SW 1271 (cell line): Measurements from ENCODE around the gene PDIA4.
A peak's percentile ranks its signal among the peaks of the same experiment; 100 is the strongest.
"Not testable (repeated sequence)": the region's sequence is repeated elsewhere in the genome, so short reads cannot be mapped to it uniquely, and the experiment has no call there.

Experiments
- DNase-seq, 2 experiments: peaks; one replicate each; lab custom pipeline; 2025; lab: John Stamatoyannopoulos, UW

The PDIA4 gene

GRCh38 chr7:149036676-149037075, 8.4 kb upstream of the PDIA4 start:
- DNase-seq: no peak

GRCh38 chr7:149031353-149031910, 3.1 kb upstream of the PDIA4 start:
- DNase-seq: no peak

- not testable (repeated sequence) for DNase-seq
Measured at GRCh38 chr7:149030439-149030838, 2.1 kb upstream of the PDIA4 start.

- DNase-seq: no peak
Measured at GRCh38 chr7:149027611-149028345, 527 bp downstream of the PDIA4 start.

GRCh38 chr7:149027055-149027454, 1.2 kb downstream of the PDIA4 start:
- no peak for DNase-seq

- DNase-seq: no peak
Measured at GRCh38 chr7:149023662-149024061, 4.6 kb downstream of the PDIA4 start.

GRCh38 chr7:149022756-149023360, 5.4 kb downstream of the PDIA4 start:
- DNase-seq: no peak

GRCh38 chr7:149021725-149022062, 6.6 kb downstream of the PDIA4 start:
- no peak for DNase-seq

GRCh38 chr7:149020483-149020882, 7.8 kb downstream of the PDIA4 start:
- DNase-seq: no peak

GRCh38 chr7:149016876-149017275, 11.4 kb downstream of the PDIA4 start:
- DNase-seq: no peak

- DNase-seq: no peak
Measured at GRCh38 chr7:149014309-149014708, 14.0 kb downstream of the PDIA4 start.

- no peak for DNase-seq
Measured at GRCh38 chr7:149013876-149014275, 14.4 kb downstream of the PDIA4 start.

GRCh38 chr7:149012730-149013129, 15.6 kb downstream of the PDIA4 start:
- DNase-seq: not testable (repeated sequence)

GRCh38 chr7:149011491-149011890, 16.8 kb downstream of the PDIA4 start:
- no peak for DNase-seq

- no peak for DNase-seq
Measured at GRCh38 chr7:149010451-149010850, 17.9 kb downstream of the PDIA4 start.

GRCh38 chr7:149009527-149009926, 18.8 kb downstream of the PDIA4 start:
- no peak for DNase-seq

- no peak for DNase-seq
Measured at GRCh38 chr7:149007611-149008010, 20.7 kb downstream of the PDIA4 start.

GRCh38 chr7:149007146-149007545, 21.2 kb downstream of the PDIA4 start:
- no peak for DNase-seq

GRCh38 chr7:149006345-149006725, 22.0 kb downstream of the PDIA4 start:
- no peak for DNase-seq

GRCh38 chr7:149005427-149006344, 22.6 kb downstream of the PDIA4 start:
- DNase-seq: peak in 1 of 2 experiments; percentile 16

GRCh38 chr7:149004405-149005370, 23.6 kb downstream of the PDIA4 start:
- no peak for DNase-seq
